NCI-H1105 treated with DMSO at 0.1 percent for 48 hours (cell line): ENCODE measurements around the gene ETV6.
A peak's percentile ranks its signal among the peaks of the same experiment; 100 is the strongest.

Experiments
- DNase-seq: peaks from one replicate; lab custom pipeline; 2025; lab: John Stamatoyannopoulos, UW

ETV6 gene

DNA sequence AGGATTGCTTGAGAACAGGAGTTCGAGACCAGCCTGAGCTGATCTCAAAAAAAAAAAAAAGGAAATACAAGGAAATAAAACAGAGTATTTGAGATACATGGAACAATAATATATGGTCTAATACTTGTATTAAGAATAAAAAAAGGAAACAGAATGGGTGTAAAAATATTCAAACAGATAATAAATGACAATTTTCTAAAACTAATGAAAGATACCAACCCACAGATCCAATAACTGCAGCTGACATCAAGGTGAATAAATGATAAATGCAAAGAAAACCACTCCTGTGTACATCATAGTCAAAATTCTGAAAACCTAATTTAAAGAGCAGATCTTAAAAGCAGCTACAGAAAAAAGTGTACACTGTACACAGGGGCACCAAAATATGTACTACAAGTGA, 4.1 kb upstream of the ETV6 start:
- DNase-seq, result no peak

DNA sequence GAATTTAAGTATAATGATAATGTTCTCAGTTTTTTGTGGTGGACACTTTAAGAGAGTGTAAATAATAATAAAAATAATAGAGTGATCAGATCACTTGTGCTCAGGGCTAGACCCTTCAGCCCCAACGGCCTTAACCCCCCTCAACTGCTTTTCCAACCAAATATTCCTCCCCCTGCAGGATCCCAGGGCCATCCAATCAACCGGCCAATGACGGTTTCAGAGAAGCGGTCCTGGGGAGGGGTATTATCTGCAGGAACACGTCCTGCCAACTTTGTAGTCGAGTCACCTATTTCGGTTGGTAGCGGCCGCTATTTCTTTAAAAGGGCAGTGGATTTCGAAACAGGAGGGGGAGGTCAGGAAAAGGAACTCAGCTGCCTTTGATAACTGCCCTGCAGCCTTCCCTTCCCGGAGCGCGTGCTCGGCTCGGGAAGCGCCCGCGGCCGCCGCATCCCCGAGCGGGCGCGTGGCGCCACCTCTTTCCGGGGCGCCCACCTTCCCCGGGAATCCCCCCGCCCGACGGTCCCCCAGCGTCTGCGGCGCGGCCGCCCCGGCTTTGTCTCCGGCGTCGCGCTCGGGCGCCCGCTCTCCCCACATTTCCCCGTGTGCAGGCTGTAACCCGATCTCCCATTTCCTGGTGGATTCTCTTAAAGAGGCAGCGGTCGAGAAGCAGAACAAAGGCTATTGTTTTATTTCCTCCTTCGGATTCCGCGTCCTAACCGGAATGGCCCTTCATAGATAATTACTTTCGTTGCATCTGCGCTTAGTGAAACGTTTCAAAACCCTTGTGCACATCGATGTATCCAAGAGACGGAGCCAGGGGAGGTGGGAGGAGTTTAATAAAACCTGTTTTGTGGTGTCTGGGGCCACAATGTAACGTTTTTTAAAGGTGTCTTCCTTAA, 711 bp upstream of the ETV6 start:
- peak; percentile 92 for DNase-seq

DNA sequence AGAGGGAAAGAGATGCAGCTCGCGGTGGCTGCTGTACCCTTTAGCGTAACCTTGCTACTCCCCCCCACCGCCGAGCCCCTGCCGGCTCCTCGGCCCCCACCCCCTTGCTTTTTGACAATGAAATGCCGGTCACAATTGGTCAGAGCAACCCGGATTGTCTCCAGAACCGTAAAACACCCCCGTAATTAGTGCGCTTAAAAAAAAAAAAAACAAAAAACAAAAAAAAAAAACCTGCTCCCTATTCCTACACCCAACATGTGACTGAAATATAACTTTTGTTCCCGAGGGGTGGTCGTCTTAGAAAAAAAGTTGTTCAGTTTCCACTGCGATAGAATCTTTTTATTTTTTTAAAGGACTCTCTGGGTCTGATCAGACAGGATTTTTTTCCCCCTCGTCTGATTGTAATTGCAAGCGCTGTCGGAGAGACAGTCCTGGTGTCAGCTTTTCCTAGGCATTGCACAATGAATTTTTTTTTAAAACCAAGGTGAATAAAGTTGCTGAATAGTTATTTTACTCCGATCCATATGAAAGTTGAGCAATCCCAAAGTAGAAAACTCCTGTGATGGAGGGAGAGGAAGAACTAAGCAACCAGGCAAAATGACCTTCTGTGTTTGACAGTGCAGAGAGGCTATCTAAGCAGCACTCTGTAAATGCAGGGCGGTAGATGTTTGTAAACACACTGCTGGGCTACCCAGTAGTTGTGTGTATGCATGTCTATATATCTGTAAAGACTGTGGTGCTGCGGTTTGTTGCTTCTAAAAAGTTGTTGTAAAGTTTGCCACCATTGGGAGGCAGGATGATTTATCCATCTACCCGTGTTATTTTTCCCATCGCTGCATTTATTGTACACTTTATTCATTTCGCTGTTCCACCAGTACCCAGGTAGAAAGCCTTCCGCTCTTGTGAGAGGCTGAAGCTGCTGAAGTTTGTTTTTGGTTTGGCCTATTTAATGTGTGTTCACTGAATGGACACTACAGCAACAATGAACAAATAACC, 1.1 kb downstream of the ETV6 start:
- DNase-seq, result peak; percentile 65

DNA sequence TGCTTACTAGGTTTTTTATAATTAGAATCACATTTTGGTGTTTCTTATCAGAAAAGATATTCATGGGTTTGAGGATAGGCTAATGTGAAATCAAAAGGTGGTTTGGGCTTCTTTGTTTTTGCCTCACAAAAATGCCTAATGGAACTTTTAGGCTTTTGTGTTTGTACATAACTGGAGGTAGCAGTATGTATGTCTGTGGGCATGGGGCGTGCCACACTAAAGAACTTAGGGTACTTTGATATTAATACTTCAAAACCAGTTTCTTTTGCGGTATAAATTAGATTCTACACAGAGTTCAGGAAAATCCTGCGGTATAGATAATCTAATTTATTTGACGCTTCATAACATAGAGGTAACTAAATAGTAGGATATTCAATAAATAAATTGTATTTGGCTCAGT, 1.9 kb downstream of the ETV6 start:
- no peak for DNase-seq

DNA sequence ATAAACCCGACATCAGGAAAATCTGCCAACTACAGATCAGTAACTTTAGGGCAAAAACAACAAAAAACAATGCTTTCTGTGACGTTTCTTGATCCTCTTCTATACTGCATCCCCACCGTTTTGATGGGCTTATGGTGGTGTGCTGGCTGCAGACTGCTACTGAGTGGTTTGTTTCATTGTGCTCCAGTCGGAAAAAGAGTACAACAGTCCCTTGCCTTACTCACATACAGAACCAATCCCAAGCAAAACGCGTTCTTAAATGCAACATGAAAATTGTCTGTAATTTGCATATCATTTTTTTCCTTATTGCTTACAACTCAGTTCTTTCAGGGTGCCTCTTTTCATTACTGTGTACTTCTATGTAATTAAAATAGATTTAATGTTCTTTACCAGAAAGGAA, 2.3 kb downstream of the ETV6 start:
- peak; percentile 14 for DNase-seq

DNA sequence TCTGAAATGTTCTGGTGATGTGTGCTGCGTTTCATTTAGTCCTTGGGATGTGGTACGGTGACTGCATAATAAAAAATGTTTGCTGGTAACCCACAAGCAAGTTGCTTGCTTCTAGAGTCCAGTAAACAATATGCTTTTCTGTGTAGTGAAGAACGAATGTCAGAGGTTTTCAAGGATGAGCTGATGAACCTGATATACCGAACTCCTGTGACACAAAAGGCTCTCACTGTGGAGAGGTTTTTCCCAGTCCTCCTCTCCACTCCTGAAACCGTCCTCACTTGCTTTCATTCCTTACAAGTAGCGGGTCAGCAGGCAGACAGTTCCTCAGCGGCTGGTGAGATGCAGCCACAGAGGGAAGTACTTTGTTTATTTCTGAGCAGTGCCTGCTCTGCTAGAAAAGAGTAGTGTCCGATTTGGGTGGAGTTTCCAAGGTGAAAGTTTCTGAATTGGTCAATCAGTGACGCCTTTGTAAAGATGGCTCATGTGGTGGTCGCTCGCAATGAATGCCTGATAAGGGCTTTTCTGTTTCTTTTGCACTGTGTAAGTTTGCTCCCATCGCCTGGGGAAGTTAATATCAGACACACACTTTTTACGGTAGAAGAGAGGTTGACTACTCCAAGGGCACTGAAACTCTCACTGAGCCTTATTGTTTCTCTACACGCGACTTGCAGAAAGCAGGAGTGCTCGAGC, 3.0 kb downstream of the ETV6 start:
- no peak for DNase-seq

DNA sequence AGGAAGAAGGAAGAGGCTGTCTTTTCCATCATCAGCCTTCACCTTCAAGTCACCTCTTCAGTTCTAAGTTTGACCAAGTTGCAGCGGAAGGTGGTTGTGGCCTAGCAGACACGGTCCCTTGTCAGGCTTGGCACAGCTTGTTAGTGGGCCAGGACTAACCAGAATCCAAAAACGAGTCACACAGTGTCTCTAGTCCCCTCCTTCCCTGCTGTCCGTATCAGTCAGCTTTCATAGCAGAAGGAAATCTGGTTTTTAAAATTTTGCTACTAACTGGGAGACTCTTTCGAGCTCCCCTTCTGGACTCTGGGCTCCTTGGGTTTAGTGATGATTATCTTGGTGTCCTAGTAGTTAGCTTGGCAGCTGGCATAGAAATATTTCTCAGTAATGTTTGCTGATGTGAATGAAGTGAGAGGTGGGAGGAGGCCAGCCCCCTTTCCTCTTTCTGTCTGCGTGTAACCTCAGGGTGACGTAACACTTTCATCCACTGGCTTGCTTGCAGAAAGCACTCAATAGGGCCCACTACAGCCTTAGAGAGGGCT, 3.8 kb downstream of the ETV6 start:
- DNase-seq, result no peak

DNA sequence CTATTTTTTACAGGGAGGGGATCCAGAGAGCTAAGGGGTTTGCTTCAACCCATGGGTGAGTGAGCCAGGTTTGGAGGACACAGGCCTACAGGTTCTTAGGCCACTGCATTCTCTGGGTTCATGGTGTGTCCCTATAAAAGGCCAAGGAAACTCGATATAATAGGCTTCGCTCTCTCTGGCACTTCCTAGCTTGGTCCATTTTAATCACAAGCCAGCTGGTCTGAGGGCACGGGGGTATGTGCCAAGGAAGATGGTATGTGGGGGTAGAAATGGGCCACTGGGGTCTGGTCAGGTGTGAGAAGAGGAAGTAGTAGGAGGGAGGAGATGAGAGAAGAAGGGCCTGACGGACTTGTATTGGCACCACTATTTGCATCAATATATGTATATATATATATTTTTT, 4.9 kb downstream of the ETV6 start:
- no peak for DNase-seq

DNA sequence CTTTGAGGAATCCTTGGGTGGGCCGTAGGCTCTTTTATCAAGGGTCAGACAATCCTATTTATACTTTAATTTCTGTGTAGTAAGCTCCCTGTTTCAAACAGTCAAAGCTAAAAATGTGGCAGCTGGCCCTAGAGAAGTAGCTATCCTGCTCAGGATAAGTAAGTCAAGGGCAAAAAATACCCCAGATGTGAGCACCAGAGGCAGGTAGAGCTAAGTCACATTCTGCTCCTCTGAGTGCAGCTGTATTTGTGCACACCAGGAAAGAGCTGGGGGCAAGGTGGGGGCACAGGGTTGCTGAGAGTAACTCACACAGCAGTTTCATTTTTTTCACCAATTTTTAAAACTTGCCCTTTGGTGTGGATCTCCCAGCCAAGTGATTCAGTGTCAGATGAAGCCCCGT, 5.3 kb downstream of the ETV6 start:
- no peak for DNase-seq

DNA sequence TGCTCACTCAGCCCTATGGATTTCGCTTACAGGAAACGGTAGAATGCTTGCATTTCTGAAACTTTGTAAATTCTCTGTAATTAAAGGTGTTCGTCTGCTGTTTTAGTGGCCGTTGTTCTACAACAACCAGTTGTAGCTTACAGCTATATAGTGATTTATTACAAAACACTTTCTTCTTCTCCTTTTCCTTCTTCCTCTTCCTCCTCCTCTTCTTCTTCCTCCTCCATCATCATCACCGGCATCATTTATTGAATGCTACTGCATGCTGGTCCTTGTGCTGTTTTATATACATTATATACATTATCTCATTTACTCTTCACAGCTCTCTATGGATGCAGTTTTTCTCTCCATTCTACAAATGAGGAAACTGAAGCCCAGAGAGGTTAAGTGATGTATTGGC, 6.4 kb downstream of the ETV6 start:
- no peak for DNase-seq

DNA sequence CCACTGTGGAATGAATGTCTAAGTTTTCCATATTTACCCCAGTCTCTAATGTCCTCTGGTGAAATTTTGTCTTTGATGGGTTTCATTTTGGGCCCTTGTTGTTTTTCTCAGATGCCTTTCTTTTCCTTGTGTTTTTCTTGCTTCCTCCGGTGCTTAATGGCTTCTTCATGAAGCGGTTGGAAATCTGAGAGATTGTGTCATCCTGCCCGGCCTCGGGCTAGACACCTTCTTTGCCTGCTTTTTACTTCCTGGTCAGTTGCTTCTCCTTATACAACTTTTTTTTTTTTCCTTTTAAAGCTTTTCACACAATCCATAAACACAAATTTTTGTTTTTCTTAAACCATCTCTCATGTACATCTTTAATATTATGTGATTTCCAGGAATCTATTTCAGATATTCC, 7.1 kb downstream of the ETV6 start:
- no peak for DNase-seq

DNA sequence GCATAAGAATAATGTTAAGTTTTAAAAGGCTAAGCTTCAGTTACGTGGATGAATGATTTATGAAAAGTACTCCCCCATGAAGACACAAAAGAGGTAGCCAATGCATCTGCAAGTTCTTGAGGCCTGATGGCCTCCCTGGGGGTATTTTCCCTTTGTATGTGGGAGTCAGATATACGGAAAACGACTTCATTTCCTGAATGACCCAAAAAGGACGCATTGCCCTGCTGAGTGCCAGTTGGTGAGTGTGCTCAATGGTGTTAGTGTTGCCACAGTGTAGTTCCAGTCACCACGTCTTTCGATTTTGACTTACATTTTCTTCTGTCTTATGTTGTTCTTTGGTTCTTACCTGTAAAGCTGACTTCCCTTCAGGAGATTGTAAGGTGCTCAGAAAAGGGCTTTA, 8.0 kb downstream of the ETV6 start:
- no peak for DNase-seq

DNA sequence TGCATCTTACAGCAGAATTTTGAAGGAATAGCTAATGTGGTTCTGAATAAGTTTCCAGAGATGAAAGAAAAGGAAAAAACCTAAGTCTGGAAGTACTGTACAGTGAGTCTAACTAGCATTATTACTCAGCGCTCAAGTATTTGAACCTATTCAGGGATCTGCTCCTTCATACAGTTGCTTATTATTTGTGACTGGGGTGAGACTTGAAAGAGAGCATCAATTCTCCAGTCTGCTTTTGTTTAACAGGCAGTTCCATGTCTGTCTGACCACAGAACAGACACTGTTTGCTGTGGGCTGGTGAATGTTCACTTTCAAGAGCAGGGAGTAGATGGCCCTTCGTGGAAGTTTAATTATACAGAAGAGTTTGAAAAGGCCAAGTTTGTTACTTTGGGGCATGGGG, 9.3 kb downstream of the ETV6 start:
- no peak for DNase-seq

DNA sequence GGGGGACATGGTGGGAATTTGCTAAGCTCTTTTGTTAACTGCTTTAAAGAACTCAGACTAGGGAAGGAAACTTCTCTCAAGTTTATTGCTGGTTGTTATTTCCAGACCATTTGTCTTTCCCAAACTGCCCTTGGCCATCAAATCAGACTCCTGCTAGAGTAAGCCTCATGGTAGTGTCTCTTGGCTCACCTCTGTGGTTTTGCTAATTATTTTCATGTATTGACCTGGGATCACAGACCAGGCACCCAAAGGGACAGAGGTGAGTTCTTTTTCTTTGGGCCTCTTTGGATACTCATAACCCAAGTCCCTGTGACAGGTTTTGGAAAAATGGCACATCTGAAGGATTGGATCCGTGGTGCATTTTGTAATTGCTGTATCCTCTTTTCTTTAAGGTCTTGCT, 11.2 kb downstream of the ETV6 start:
- no peak for DNase-seq

DNA sequence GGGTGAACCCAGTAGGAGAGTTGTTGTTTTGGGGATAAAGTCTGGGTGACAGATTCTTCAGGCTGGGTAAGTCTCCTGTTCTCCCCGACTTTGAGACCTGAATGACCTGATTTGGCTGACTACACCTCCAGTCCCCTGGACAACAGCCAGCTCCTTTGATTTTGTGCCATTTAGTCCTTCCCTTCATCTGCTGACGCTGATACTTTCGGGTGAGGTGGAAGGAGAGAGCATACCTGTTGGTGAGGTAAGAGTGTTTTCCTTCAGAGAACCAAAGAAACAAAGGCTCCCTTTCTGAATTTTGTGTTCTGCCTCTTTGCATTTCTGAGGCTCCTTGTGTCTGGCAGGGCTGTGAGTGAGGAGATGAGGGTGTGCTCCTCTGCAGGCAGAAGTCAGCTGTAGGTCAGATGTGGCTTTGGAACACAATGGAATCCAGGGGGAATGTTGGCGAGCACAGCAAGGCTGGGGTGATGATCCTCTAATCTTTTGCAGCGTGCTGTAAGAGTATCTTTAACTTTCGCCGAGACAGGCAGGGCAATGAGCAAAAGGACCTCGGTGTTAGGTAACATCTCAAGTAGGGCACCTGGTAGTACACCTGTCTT, 12.1 kb downstream of the ETV6 start:
- no peak for DNase-seq

DNA sequence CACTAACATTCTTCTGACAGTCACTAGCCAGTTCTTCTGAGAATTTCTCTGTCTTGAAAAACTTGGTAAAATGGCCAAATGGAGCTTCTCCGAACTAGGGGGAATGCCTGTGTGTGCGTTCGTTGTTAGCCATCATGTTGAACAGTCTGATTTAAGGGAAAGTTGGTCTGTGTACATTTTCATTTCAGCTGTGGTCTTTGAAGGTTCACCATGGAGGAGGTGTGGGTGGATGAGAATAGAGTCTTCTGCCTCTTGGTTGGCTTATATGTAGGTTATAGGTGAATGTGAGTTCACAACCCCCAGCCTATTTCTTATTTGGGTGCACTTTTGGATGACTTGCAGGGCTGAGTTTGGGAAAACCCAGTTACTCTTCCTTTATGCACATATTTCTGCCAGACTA, 12.9 kb downstream of the ETV6 start:
- no peak for DNase-seq

DNA sequence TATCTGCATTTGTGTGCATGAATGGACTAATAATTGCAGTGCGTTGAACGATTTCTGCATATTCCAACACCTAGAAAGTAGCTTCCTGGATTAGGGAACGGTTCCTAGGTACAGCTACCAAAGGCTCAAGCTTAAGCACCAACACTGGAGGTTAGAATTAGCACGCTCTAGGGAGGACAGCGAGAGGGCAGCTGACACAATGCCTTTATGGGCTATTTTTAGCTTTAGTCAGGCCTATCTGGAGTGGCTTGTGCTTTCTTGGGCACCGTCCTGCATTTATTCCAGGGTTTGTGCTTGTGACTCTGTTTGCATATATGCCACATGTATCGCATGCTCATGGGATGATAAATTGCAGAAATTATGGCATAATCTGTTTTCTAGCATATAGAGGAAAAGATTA, 13.7 kb downstream of the ETV6 start:
- DNase-seq, result no peak

DNA sequence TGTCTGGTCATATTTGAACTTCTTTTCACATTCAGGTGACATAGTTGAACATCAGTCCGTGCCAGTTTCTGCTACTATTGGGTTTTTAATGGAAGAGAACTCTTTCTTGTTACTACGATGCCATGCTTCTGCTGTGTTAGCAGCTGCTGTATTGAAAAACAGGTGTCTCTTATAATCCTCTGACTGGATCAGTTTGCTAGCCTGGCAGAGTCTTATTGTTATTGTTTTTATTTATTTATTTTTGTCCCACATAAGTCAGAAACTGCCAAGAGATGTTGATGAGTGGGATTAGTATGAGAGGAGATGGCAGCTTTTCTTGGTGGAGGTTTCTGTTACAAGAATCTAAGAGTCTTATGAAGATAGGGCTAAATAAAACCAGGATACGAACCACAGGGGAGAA, 14.6 kb downstream of the ETV6 start:
- no peak for DNase-seq

DNA sequence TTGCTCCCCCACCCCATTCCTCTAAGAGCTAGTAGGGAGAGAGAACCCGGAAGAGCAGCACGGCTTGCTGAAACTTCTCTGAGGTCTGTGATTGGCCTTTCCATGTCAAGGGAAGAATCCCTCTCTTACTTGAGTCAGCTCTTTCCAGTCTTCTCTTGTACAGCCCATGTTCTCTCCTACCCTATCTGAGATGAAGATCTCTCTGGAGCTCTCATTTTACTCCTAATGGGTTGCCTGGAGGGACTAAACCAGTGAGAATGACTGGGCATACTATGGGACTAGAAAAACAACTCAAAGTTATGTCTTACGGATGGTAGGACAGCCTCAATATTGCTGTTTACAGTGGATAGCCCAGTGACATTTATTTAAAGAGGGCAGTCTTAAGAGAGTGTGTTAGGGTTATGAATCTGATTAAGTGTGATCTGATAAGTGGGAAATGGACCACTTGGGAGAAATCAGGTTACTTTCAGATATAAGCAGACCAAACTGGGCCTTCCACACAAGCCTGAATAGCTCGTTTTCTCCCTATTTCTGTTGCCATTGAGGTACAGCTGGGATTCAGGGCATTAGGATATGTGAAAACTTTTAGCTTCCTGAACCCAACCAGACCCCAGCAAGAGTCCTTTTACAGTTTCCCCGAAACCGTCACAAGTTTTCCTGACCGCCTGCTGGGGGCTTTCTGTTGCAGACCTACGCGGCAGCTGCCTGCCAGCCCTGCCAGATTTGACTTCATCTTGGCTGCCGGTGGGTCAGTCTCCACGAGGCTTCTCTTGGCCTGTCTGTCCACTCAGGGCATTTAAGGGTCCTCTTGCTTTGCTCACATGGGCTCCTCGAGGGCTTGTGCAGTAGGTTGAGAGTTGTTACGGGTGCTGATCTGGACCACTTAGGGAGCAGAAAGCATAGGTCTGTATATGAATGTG, 16.9 kb downstream of the ETV6 start:
- no peak for DNase-seq

DNA sequence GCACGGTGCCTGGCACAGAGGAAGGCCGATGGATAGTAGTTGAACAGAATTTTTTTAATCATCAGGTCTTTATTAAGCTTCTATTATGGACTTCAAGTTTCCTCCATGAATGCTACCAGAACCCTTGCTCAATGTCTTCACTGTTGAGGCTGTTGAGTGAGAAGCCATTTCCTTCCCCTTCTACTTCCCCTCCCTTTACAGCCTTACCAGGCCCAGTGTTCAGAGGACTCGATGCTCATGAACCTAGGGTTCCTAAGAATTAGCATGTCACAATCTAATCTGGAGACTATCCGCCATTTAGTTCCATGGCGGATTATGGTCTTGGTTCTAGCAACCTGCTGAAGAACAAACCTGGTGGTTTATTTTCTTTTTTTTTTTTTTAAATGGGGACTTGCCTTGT, 17.7 kb downstream of the ETV6 start:
- no peak for DNase-seq

DNA sequence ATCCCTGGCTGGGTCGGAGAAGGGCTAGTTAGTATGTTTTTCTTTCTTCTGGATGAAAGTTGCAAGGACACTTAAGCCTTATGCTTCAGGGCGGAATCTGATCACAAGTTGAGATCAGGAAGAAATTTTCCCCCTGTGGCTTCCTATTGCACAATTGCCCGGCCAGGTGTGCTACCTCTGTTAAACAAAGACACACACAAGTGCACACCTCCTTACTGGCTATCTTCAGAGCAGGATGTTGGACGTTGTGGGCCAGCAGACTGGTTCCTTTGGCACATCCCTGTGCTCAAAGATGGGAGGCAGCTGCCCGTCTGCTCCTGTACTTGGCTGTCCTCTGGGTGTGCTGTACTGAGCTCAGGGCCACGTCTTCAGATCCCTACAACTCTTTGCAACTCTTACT, 19.1 kb downstream of the ETV6 start:
- DNase-seq, result no peak
